Pancreas (tissue), 10 donors: ENCODE measurements around the gene ABCC1. TPM values are rescaled to one million over a fixed set of nuclear protein-coding genes. Genes with fewer than 3 reads are reported as not detected.
A peak's percentile ranks its signal among the peaks of the same experiment; 100 is the strongest.

Experiments
- ATAC-seq, 4 donors: fragments of 200-7000 bp; cut with Tn5 transposase; one replicate each; pipeline versions ENCODE4 v1.8.0 to v1.9.1; 2020; ENCODE audit warnings: mild to moderate bottlenecking in 4 of 4, moderate library complexity in 4 of 4
- DNase-seq, 6 donors: peaks; one replicate each; pipeline ENCODE4 v3.0.0-alpha.2; 2020
- FAIRE-seq: peaks from 2 replicates; lab custom pipeline; 2012; peaks lifted over from hg19 to GRCh38; lab: Jason Lieb, UNC
- H3K27ac ChIP-seq, 4 donors: fragments of 200-600 bp; sonication (generic); 1 replicate in 3 of 4; 2 replicates in 1 of 4; pipeline versions ENCODE4 v1.5.0 to v1.8.0; 2020
- H3K27me3 ChIP-seq, 4 donors: fragments of 200-600 bp; one replicate each; pipeline ENCODE4 v1.8.0; 2021
- H3K36me3 ChIP-seq, 3 donors: fragments of 200-600 bp; sonication (generic) in 1 of 3; one replicate each; pipeline versions ENCODE4 v1.5.0 to v1.8.0; 2020 to 2021
- H3K4me1 ChIP-seq, 3 donors: fragments of 200-600 bp; one replicate each; pipeline ENCODE4 v1.8.0; 2021
- H3K4me3 ChIP-seq, 4 donors: fragments of 200-600 bp; sonication (generic) in 2 of 4; one replicate each; pipeline versions ENCODE4 v1.5.0 to v1.8.0; 2020 to 2021
- H3K9me3 ChIP-seq, 4 donors: fragments of 200-600 bp; one replicate each; pipeline ENCODE4 v1.8.0; 2021
- WGBS, 2 donors: extraction: QIAGEN DNeasy Blood & Tissue Kit; methylation state at CpG; one replicate each; pipeline ENCODE4 v1.1.7; 2013; 5-methylcytosine and 5-hydroxymethylcytosine counted together
- intact Hi-C, 3 donors: fragments of 100-400 bp; cut with DNase I; formaldehyde crosslinking; loops; one replicate each; pipeline versions ENCODE4 v1.11.1 to v1.14.2; 2022
- polyA plus RNA-seq, 2 donors: library from polyadenylated mRNA; stranded (reverse); fragments of 200-250 nt; gene quantifications; one replicate each; pipeline ENCODE4 v1.2.3, GENCODE V29; 2013
- total RNA-seq, 6 donors: library from RNA; stranded (reverse); fragmentation: NEBNext Ultra II Directional in 4 of 6; extraction: Animal tissue kit (Norgen Biotek cat#: 25700) in 4 of 6; gene quantifications; one replicate each; pipeline versions ENCODE4 v1.2.1 to v1.2.4, GENCODE V29; 2021 to 2023
- TF ChIP-seq, protein P1 (sequence below), 4 donors: fragments of 200-600 bp; sonication (generic) in 3 of 4; IDR thresholded peaks; one replicate each; pipeline versions ENCODE4 v1.5.0 to v1.8.0; 2021; ENCODE audit warnings: antibody characterized with exemption in 4 of 4
- donor health status: healthy with polysubstance abuse.
- donor health status: DM: no; HTN: no; CAD: no; lungs with moderate emphysema.
- donor health status: DM: no; HTN: no; CAD: no.
- donor health status: control.
- donor health status: control.
- donor health status: Bipolar disorder and iron deficiency.
- donor health status: DM: yes; HTN: yes; CAD: no.
- donor health status: DM: no; HTN: no; CAD: no.
- donor health status: DM: no; HTN: no; CAD: no.
- donor health status: DM: yes; HTN: yes; CAD: no.

Gene ABCC1
- total and polyA plus RNA-seq, 8 donors: 8.5 to 16.8 (median 12.0) TPM

DNA sequence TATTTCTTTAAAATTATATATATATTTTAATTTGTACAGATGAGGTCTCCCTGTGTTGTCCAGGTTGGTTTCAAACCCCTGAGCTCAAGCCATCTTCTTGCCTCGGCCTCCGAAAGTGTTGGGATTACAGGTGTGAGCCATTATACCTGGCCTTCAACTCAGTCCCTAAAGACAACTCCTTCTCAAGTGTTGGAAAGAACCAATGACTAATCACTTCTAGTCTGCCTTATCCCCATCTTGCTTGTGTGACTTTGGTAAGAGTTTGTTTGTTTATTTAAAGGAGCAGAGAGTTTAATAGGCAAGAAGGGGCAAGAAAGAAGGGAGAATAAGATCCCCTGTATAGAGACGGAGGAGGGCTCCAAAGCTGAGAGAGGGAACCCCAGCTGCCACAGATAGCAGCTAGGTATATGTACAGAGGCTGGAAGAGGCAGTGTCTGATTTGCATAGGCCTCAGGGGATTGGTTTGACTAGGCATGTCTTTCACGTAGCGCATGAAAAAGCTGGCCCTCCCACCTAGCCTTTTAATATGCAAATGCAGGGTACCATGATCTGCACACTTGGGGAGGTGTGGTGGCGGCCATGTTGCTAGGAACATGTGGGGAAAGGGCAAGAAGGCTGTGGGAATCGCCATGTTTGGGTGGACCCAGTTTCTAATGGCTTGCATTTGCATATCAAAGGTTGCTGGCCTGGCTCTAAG is 21.5 kb downstream of the ABCC1 start:
- DNase-seq (no peak), ATAC-seq (no peak), FAIRE-seq (no peak)
- intact Hi-C loops: no loop called here
- Histone ChIP-seq H3K4me1 (no peaks in the 10 kb centered on the region), H3K9me3 (no peaks in the 10 kb centered on the region), H3K27me3 (no peaks in the 10 kb centered on the region), H3K36me3 (no peaks in the 10 kb centered on the region), H3K27ac (no peak overlapping the region), H3K4me3 (no peak overlapping the region)
- WGBS, 2 donors: 97% methylated on average over 7 of the region's 7 CpGs
- TF ChIP-seq, protein P1, sequence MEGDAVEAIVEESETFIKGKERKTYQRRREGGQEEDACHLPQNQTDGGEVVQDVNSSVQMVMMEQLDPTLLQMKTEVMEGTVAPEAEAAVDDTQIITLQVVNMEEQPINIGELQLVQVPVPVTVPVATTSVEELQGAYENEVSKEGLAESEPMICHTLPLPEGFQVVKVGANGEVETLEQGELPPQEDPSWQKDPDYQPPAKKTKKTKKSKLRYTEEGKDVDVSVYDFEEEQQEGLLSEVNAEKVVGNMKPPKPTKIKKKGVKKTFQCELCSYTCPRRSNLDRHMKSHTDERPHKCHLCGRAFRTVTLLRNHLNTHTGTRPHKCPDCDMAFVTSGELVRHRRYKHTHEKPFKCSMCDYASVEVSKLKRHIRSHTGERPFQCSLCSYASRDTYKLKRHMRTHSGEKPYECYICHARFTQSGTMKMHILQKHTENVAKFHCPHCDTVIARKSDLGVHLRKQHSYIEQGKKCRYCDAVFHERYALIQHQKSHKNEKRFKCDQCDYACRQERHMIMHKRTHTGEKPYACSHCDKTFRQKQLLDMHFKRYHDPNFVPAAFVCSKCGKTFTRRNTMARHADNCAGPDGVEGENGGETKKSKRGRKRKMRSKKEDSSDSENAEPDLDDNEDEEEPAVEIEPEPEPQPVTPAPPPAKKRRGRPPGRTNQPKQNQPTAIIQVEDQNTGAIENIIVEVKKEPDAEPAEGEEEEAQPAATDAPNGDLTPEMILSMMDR (IDR thresholded peaks at IDR 0.05): no peak

DNA sequence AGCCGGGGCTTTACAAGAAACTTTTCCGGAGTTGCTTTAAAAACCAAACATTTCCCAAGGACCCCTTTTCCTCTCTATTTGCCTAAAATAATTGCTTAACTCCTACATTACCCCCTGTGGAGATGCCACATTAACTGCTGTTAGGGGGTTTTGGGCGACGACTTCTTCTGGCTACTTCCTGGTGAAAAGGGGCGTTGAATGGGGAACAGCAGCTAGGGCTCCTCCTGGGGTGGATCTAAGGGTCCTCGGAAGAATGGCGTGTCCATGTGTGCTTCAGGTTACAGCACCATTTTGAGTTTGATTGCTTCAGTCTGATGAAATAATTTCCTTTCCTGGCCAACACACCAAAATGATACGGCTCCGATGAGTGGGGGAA is 22.0 kb downstream of the ABCC1 start:
- Histone ChIP-seq H3K4me1 (no peaks in the 10 kb centered on the region), H3K27ac (no peak overlapping the region), H3K27me3 (no peaks in the 10 kb centered on the region), H3K4me3 (no peak overlapping the region), H3K9me3 (no peaks in the 10 kb centered on the region), H3K36me3 (no peaks in the 10 kb centered on the region)
- FAIRE-seq (no peak), DNase-seq (no peak), ATAC-seq (no peak)
- TF ChIP-seq, protein P1 (IDR thresholded peaks at IDR 0.05): no peak
- 92 to 94% methylated on average over 9 of the region's 9 CpGs for WGBS, 2 donors
- intact Hi-C loops: no loop called here

DNA sequence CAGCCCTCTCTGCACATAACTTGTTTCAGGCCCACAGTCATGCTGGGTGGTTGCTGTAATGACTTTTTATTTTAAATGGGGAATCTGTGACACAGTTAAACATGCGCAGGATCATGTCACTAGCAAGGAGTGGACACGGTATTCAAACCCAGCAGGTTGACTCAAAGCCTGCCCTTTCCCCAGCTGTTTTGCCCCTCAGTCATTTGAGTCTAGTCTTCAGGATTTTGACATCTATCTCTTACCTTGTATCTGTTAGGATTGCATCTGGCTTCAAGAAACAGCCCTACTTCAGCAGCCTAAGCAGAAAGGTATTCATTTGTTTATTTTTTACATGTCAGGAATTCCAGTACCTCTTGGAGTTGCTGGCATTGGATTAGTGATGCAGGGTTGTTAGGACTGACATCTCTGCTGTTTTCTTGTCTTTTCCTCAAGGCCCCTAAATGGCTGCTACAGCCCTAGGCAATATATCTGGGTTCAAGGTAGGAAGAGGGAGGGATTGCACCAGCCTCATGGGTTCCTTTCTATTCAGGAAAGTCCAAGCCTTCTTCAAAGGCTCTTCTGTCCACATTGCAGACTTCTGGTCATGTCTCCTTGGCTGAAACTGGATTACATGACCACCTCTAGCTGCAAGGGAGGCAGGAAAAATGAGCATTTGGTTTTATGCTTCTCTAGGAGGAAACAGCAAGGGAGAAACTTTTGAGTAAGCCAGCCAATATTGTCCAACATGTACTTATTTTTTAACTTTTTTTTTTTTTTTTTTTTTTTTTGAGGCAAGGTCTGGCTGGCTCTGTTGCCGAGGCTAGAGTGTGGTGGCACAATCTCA is 22.8 kb downstream of the ABCC1 start:
- no peak for DNase-seq
- Histone ChIP-seq H3K4me1 (no peaks in the 10 kb centered on the region), H3K4me3 (no peak overlapping the region), H3K27me3 (no peaks in the 10 kb centered on the region), H3K27ac (no peak overlapping the region), H3K9me3 (no peaks in the 10 kb centered on the region), H3K36me3 (no peaks in the 10 kb centered on the region)
- TF ChIP-seq, protein P1 (IDR thresholded peaks at IDR 0.05): no peak
- FAIRE-seq: no peak
- ATAC-seq: no peak
- intact Hi-C loops: no loop called here
- WGBS, 2 donors: 52 to 79% methylated on average over 2 to 3 of the region's 3 CpGs

DNA sequence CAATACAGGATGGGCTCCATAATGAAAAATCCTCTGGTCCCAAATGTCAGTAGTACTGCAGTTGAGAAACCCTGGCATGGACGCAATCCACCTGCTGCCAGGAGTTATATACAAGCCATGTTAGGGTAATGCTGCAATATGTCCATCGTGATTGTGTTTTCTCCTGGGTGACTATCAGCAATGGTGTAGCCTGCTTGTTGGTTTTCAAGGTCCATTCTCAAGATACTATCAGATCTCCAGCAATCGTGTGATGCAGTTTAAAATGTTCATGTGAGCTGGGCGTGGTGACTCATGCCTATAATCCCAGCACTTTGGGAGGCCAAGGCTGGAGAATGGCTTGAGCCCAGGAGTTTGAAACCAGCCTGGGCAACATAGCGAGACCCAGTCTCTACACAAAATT is 24.0 kb downstream of the ABCC1 start:
- TF ChIP-seq, protein P1 (IDR thresholded peaks at IDR 0.05): no peak
- H3K4me3 ChIP-seq: no peak overlapping the region
- peaks cover 0 to 5% (median 0%) of the 10 kb centered on the region in 3 donors for H3K36me3 ChIP-seq
- intact Hi-C loops: no loop called here
- 77 to 88% methylated on average over 5 of the region's 5 CpGs for WGBS, 2 donors
- no peaks in the 10 kb centered on the region for H3K9me3 ChIP-seq
- DNase-seq (no peak), FAIRE-seq (no peak), ATAC-seq (peak in 1 of 4 donors; percentile 42)
- no peaks in the 10 kb centered on the region for H3K27me3 ChIP-seq
- H3K27ac ChIP-seq: no peak overlapping the region
- H3K4me1 ChIP-seq: no peaks in the 10 kb centered on the region

DNA sequence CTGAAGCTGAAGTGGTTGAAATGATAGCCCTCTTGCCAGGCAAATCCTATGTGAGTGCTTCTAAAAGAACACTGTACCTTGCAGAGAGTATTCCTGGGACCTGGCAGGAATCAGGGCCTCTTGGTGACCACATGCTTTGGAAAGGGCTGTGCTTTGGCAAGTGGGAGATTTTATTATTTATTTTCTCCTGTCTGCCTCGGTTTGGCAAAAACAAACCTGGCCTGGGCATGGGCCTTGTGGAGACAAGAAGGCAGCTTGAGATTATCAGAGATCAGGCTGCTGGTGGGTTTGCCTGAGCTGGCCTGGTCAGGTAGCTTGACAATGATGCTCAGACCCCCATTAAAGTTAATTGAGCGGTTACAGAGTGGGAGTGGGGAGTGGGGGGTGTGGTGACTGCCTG is 24.6 kb downstream of the ABCC1 start:
- H3K36me3 ChIP-seq: peaks cover 0 to 5% (median 0%) of the 10 kb centered on the region in 3 donors
- TF ChIP-seq, protein P1 (IDR thresholded peaks at IDR 0.05): no peak
- FAIRE-seq (no peak), DNase-seq (no peak), ATAC-seq (no peak)
- H3K4me3 ChIP-seq: no peak overlapping the region
- H3K9me3 ChIP-seq: no peaks in the 10 kb centered on the region
- H3K4me1 ChIP-seq: no peaks in the 10 kb centered on the region
- H3K27ac ChIP-seq: no peak overlapping the region
- intact Hi-C loops: no loop called here
- WGBS, 2 donors: 48 to 74% methylated on average over 2 of the region's 2 CpGs
- no peaks in the 10 kb centered on the region for H3K27me3 ChIP-seq
